GM21381 (cell line): ENCODE results near the gene CSNK1G1.

ENCODE experiments used
- ATAC-seq: cut with Tn5 transposase; IDR thresholded peaks from one replicate; pipeline ENCODE4 v1.9.1; 2021; ENCODE audit warnings: mild to moderate bottlenecking, moderate library complexity; ENCODE audit not compliant: unreplicated experiment

Gene CSNK1G1

GRCh38 chr15:64156652-64157331 is 199.2 kb downstream of the CSNK1G1 start:
- no peak for ATAC-seq

GRCh38 chr15:64155802-64156651 is 199.9 kb downstream of the CSNK1G1 start:
- no peak for ATAC-seq

- ATAC-seq, result peak; percentile 57
Observed at GRCh38 chr15:64153480-64154367, 202.2 kb downstream of the CSNK1G1 start.

- ATAC-seq, result peak; percentile 14
Observed at GRCh38 chr15:64152507-64153387, 203.2 kb downstream of the CSNK1G1 start.

- ATAC-seq, result no peak
Observed at GRCh38 chr15:64151727-64152506, 204.1 kb downstream of the CSNK1G1 start, which contains the start of gene SNX22. TSS of gene SNX22 (plus strand) at chr15:64151731. CDS start at chr15:64151776, 45 bp downstream.

GRCh38 chr15:64149893-64150578 is 205.9 kb downstream of the CSNK1G1 start:
- ATAC-seq, result no peak

- ATAC-seq, result no peak
Observed at GRCh38 chr15:64149424-64149823, 206.5 kb downstream of the CSNK1G1 start.

- no peak for ATAC-seq
Observed at GRCh38 chr15:64148581-64148980, 207.4 kb downstream of the CSNK1G1 start.

GRCh38 chr15:64148168-64148567 is 207.8 kb downstream of the CSNK1G1 start:
- no peak for ATAC-seq

- no peak for ATAC-seq
Observed at GRCh38 chr15:64146885-64147681, 208.9 kb downstream of the CSNK1G1 start.

GRCh38 chr15:64146520-64146884 is 209.5 kb downstream of the CSNK1G1 start:
- ATAC-seq, result no peak

- ATAC-seq, result no peak
Observed at GRCh38 chr15:64146041-64146440, 209.9 kb downstream of the CSNK1G1 start.

GRCh38 chr15:64144565-64145281 is 211.2 kb downstream of the CSNK1G1 start:
- peak; percentile 67 for ATAC-seq

- ATAC-seq, result no peak
Observed at GRCh38 chr15:64144192-64144564, 211.8 kb downstream of the CSNK1G1 start.

GRCh38 chr15:64143276-64143675 is 212.7 kb downstream of the CSNK1G1 start:
- ATAC-seq, result no peak

- no peak for ATAC-seq
Observed at GRCh38 chr15:64141798-64142512, 214.0 kb downstream of the CSNK1G1 start.
